Measurements from ENCODE around the gene MECP2.

Gene MECP2

GRCh38 chrX:154036513-154036912 is 61.0 kb downstream of the MECP2 start:
- no peak for DNase-seq (ENCODE audit: low spot score)
- in situ Hi-C loops (cut with MboI; ENCODE audit: low sequenced_read_pairs, unreplicated experiment): no loop called here
- TF ChIP-seq CTCF (IDR thresholded peaks at IDR 0.05; ENCODE audit: borderline replicate concordance, control extremely low read depth, extremely low read depth, insufficient read depth, missing control alignments): no peak

GRCh38 chrX:154033848-154034247 is 63.7 kb downstream of the MECP2 start:
- TF ChIP-seq CTCF (IDR thresholded peaks at IDR 0.05; ENCODE audit: borderline replicate concordance, control extremely low read depth, extremely low read depth, insufficient read depth, missing control alignments): no peak
- DNase-seq (ENCODE audit: low spot score): no peak
- in situ Hi-C loops (cut with MboI; ENCODE audit: low sequenced_read_pairs, unreplicated experiment): no loop called here

DNA sequence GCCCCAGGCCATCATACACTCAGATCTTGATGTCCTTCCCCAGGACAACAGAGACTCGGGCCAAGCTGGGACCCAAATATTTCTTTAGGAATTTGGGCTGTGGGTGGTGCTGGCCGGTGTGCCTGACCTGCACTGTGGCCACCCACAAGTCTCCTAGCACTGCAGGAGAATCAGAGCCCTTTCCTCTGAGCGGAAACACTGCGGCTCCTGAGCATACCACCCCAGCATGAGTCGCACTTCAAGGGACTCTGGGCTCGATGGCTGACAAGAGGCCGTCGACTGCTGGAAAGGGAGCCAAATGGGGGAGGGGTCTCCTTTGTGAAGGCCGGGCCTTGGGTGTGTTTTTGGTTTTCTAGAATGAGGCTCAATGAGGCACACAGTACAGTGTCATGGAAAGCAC is 64.9 kb downstream of the MECP2 start:
- no peak for TF ChIP-seq CTCF (IDR thresholded peaks at IDR 0.05; ENCODE audit: borderline replicate concordance, control extremely low read depth, extremely low read depth, insufficient read depth, missing control alignments)
- in situ Hi-C loops (cut with MboI; ENCODE audit: low sequenced_read_pairs, unreplicated experiment): no loop called here
- no peak for DNase-seq (ENCODE audit: low spot score)

DNA sequence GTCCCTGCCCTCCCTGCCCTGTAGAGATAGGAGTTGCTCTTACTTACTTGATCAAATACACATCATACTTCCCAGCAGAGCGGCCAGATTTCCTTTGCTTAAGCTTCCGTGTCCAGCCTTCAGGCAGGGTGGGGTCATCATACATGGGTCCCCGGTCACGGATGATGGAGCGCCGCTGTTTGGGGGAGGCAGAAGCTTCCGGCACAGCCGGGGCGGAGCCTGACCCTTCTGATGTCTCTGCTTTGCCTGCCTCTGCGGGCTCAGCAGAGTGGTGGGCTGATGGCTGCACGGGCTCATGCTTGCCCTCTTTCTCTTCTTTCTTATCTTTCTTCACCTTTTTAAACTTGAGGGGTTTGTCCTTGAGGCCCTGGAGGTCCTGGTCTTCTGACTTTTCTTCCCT is 65.4 kb downstream of the MECP2 start:
- in situ Hi-C loops (cut with MboI; ENCODE audit: low sequenced_read_pairs, unreplicated experiment): no loop called here
- TF ChIP-seq CTCF (IDR thresholded peaks at IDR 0.05; ENCODE audit: borderline replicate concordance, control extremely low read depth, extremely low read depth, insufficient read depth, missing control alignments): no peak
- DNase-seq (ENCODE audit: low spot score): no peak

- no peak for TF ChIP-seq CTCF (IDR thresholded peaks at IDR 0.05; ENCODE audit: borderline replicate concordance, control extremely low read depth, extremely low read depth, insufficient read depth, missing control alignments)
- in situ Hi-C loops (cut with MboI; ENCODE audit: low sequenced_read_pairs, unreplicated experiment): no loop called here
- DNase-seq (ENCODE audit: low spot score): no peak
Observed at GRCh38 chrX:154030715-154031305, 66.7 kb downstream of the MECP2 start.

DNA sequence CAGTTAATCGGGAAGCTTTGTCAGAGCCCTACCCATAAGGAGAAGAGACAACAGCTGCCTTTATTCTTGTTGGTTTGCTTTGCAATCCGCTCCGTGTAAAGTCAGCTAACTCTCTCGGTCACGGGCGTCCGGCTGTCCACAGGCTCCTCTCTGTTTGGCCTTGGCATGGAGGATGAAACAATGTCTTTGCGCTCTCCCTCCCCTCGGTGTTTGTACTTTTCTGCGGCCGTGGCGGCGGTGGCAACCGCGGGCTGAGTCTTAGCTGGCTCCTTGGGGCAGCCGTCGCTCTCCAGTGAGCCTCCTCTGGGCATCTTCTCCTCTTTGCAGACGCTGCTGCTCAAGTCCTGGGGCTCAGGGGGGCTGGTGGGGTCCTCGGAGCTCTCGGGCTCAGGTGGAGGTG is 67.3 kb downstream of the MECP2 start:
- in situ Hi-C loops (cut with MboI; ENCODE audit: low sequenced_read_pairs, unreplicated experiment): no loop called here
- no peak for DNase-seq (ENCODE audit: low spot score)
- no peak for TF ChIP-seq CTCF (IDR thresholded peaks at IDR 0.05; ENCODE audit: borderline replicate concordance, control extremely low read depth, extremely low read depth, insufficient read depth, missing control alignments)

GRCh38 chrX:154029439-154029838 is 68.1 kb downstream of the MECP2 start:
- DNase-seq (ENCODE audit: low spot score): no peak
- TF ChIP-seq CTCF (IDR thresholded peaks at IDR 0.05; ENCODE audit: borderline replicate concordance, control extremely low read depth, extremely low read depth, insufficient read depth, missing control alignments): no peak
- in situ Hi-C loops (cut with MboI; ENCODE audit: low sequenced_read_pairs, unreplicated experiment): no loop called here

Data from GM13976 (cell line).